ENCODE results near the gene ASB1. TPM values are rescaled to one million over a fixed set of nuclear protein-coding genes. Genes with fewer than 3 reads are reported as not detected.

ASB1 gene
- total and polyA plus RNA-seq, 2 donors (not counting 1 experiment from before 2014, with no cell fraction given), result 19.3 to 40.6 TPM

DNA sequence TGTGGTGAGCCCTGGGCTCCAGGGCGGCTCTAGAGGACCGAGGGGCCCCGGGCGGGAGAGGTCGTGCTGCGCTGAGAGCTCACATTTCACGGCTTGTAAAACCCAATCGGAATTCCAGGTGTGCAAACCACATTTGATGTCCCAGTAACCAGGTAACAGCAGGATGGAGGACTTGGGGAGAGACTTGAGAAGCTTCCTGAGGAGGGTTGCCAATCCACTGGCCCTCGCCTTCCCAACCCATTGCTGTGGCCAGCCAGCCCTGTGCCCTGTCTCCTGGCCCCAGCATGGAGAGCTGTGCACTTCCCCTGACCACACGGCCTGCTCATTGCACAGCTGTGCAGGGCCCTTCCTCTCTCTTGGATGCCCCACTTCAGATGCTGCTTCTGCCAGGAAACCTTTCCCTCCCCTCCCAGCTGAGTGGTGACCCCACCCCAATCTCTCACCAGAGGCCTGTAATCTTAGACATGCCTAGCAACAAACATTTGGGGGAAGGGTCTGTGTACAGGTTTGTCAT lies 39.6 kb downstream of the ASB1 start:
- no peak overlapping the region for H3K9ac ChIP-seq (ENCODE audit: insufficient read depth, low read length)
- H4K20me1 ChIP-seq (ENCODE audit: control insufficient read depth, extremely low read depth, insufficient read depth, low read length), result no peaks in the 10 kb centered on the region
- H3K27me3 ChIP-seq (ENCODE audit: control insufficient read depth, insufficient read depth, low read length), result no peaks in the 10 kb centered on the region
- DNase-seq (ENCODE audit: low read depth in 2 of 2), result no peak
- no peaks in the 10 kb centered on the region for H3K36me3 ChIP-seq (ENCODE audit: control insufficient read depth, insufficient read depth, low read length)
- no peaks in the 10 kb centered on the region for H3K79me2 ChIP-seq (ENCODE audit: control insufficient read depth, insufficient read depth, low read length)
- no peak overlapping the region for H3K4me3 ChIP-seq (replicated peaks in 1 of 4; ENCODE audit: control extremely low read depth in 1 of 4, insufficient read depth in 1 of 4, low read depth in 3 of 4, low read length in 4 of 4)
- no peaks in the 10 kb centered on the region for H3K9me3 ChIP-seq (ENCODE audit: control insufficient read depth, insufficient read depth, low read depth, low read length)
- no peak overlapping the region for H3K4me2 ChIP-seq (ENCODE audit: extremely low read depth, insufficient read depth, low read length)
- TF ChIP-seq, protein P1, sequence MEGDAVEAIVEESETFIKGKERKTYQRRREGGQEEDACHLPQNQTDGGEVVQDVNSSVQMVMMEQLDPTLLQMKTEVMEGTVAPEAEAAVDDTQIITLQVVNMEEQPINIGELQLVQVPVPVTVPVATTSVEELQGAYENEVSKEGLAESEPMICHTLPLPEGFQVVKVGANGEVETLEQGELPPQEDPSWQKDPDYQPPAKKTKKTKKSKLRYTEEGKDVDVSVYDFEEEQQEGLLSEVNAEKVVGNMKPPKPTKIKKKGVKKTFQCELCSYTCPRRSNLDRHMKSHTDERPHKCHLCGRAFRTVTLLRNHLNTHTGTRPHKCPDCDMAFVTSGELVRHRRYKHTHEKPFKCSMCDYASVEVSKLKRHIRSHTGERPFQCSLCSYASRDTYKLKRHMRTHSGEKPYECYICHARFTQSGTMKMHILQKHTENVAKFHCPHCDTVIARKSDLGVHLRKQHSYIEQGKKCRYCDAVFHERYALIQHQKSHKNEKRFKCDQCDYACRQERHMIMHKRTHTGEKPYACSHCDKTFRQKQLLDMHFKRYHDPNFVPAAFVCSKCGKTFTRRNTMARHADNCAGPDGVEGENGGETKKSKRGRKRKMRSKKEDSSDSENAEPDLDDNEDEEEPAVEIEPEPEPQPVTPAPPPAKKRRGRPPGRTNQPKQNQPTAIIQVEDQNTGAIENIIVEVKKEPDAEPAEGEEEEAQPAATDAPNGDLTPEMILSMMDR (conservative IDR thresholded peaks at IDR 0.05 in 1 of 2, IDR thresholded peaks at IDR 0.05 in 1 of 2; ENCODE audit: low read depth in 1 of 2, low read length in 2 of 2), result no peak
- no peak for TF ChIP-seq EZH2 (IDR thresholded peaks at IDR 0.05; ENCODE audit: low read length, missing control alignments)
- H3K4me1 ChIP-seq (ENCODE audit: control insufficient read depth, extremely low read depth, insufficient read depth, low read length), result no peaks in the 10 kb centered on the region
- no peak overlapping the region for H3K27ac ChIP-seq (ENCODE audit: insufficient read depth, low read length)
- H2AFZ ChIP-seq (ENCODE audit: low read length), result no peak overlapping the region

DNA sequence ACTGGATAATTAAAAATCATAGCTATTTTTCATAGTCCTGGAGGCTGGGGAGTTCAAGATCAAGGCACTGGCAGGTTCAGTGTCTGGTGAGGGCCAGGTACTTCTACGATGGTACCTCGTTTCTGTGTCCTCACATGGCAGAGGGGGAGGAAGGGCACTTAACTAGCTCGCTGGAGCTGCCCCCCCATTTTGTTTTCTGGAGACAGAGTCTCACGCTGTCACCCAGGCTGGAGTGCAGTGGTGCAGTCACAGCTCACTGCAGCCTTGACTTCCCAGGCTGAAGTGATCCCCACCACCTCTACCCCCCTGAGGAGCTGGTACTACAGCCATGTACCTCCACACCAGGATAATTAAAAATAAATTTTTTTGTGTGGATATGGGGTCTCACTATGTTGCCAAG lies 40.3 kb downstream of the ASB1 start:
- no peak overlapping the region for H3K9ac ChIP-seq (ENCODE audit: insufficient read depth, low read length)
- no peaks in the 10 kb centered on the region for H3K27me3 ChIP-seq (ENCODE audit: control insufficient read depth, insufficient read depth, low read length)
- TF ChIP-seq, protein P1 (conservative IDR thresholded peaks at IDR 0.05 in 1 of 2, IDR thresholded peaks at IDR 0.05 in 1 of 2; ENCODE audit: low read depth in 1 of 2, low read length in 2 of 2), result no peak
- TF ChIP-seq EZH2 (IDR thresholded peaks at IDR 0.05; ENCODE audit: low read length, missing control alignments), result no peak
- H3K27ac ChIP-seq (ENCODE audit: insufficient read depth, low read length), result no peak overlapping the region
- no peak overlapping the region for H3K4me2 ChIP-seq (ENCODE audit: extremely low read depth, insufficient read depth, low read length)
- H3K9me3 ChIP-seq (ENCODE audit: control insufficient read depth, insufficient read depth, low read depth, low read length), result no peaks in the 10 kb centered on the region
- no peaks in the 10 kb centered on the region for H4K20me1 ChIP-seq (ENCODE audit: control insufficient read depth, extremely low read depth, insufficient read depth, low read length)
- H3K4me1 ChIP-seq (ENCODE audit: control insufficient read depth, extremely low read depth, insufficient read depth, low read length), result no peaks in the 10 kb centered on the region
- no peak for DNase-seq (ENCODE audit: low read depth in 2 of 2)
- H3K36me3 ChIP-seq (ENCODE audit: control insufficient read depth, insufficient read depth, low read length), result no peaks in the 10 kb centered on the region
- H3K4me3 ChIP-seq (replicated peaks in 1 of 4; ENCODE audit: control extremely low read depth in 1 of 4, insufficient read depth in 1 of 4, low read depth in 3 of 4, low read length in 4 of 4), result no peak overlapping the region
- no peaks in the 10 kb centered on the region for H3K79me2 ChIP-seq (ENCODE audit: control insufficient read depth, insufficient read depth, low read length)
- H2AFZ ChIP-seq (ENCODE audit: low read length), result no peak overlapping the region

DNA sequence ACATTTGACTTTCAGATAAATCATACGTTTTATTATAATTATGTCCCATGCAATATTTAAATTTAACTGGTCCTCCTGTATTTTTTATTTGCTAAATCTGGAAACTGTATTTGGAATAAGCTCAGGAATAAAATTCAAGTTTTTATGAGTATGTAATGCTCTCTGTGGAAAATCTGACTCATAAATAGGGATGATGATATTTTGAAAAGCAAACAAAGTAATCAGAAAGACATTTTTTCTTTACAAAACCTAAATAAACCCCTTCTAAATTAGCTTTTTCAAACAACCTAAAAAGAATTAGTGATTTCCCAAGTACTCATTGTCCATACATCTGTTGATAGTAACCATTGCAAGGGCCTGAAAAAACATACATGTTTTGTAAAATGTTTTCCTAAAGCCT lies 41.1 kb downstream of the ASB1 start:
- TF ChIP-seq, protein P1 (conservative IDR thresholded peaks at IDR 0.05 in 1 of 2, IDR thresholded peaks at IDR 0.05 in 1 of 2; ENCODE audit: low read depth in 1 of 2, low read length in 2 of 2), result no peak
- TF ChIP-seq EZH2 (IDR thresholded peaks at IDR 0.05; ENCODE audit: low read length, missing control alignments), result no peak
- Histone ChIP-seq H3K9ac (ENCODE audit: insufficient read depth, low read length) (no peak overlapping the region), H3K9me3 (ENCODE audit: control insufficient read depth, insufficient read depth, low read depth, low read length) (no peaks in the 10 kb centered on the region), H2AFZ (ENCODE audit: low read length) (no peak overlapping the region), H3K79me2 (ENCODE audit: control insufficient read depth, insufficient read depth, low read length) (no peaks in the 10 kb centered on the region), H3K27ac (ENCODE audit: insufficient read depth, low read length) (no peak overlapping the region), H4K20me1 (ENCODE audit: control insufficient read depth, extremely low read depth, insufficient read depth, low read length) (no peaks in the 10 kb centered on the region), H3K4me2 (ENCODE audit: extremely low read depth, insufficient read depth, low read length) (no peak overlapping the region), H3K27me3 (ENCODE audit: control insufficient read depth, insufficient read depth, low read length) (no peaks in the 10 kb centered on the region), H3K36me3 (ENCODE audit: control insufficient read depth, insufficient read depth, low read length) (no peaks in the 10 kb centered on the region), H3K4me3 (replicated peaks in 1 of 4; ENCODE audit: control extremely low read depth in 1 of 4, insufficient read depth in 1 of 4, low read depth in 3 of 4, low read length in 4 of 4) (no peak overlapping the region), H3K4me1 (ENCODE audit: control insufficient read depth, extremely low read depth, insufficient read depth, low read length) (no peaks in the 10 kb centered on the region)
- DNase-seq (ENCODE audit: low read depth in 2 of 2), result peak in 1 of 2 donors; percentile 4
